ENCODE data around the gene GNG4.

GNG4 gene

DNA sequence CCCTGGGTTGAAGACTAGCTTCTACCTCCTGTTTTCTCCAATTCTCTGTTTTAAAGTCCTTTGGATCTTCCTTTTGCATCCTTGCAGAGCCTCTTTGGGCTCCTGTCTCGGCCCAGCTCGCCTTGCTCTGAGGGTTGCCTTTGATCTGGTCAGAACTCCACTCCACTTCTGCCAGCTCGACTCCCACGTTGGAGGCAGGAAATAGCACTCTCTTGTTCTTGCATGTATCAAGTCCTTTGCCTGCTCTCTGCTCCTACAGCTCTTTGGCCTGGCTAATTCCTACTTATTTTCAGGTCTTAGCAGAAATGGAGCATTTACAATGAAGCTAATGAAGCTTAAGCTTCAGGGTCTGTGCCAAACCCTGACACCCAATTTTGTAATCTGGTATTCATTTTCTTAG is 124.3 kb downstream of the GNG4 start:
- DNase-seq, result no peak

DNA sequence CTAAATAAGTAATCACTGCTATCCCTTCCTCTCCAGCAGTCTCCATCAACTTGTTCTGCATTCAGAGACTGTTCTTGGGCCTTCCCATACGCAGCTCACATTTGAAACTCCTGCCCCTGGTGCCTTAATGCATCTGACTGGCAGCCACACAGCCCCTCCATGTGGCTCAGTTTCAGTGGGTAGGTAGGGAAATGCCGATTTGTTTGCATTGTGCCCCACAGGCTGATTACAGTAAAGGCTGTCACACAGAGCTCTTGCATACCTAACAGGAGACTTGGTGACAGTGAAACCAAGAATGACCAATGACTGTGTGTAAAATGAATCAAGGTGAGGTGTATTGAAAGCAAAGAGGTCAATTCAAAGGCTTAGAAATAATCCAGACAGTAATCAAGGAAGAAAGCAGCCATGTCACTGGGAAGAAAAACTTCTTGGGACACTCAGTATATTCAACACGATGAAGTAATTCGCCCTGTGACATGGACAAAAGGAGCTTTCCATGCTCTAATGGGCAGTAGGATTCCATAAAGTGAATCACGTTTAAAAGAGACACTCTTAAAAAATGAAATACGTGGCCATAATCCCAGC is 132.6 kb downstream of the GNG4 start:
- DNase-seq, result no peak

DNA sequence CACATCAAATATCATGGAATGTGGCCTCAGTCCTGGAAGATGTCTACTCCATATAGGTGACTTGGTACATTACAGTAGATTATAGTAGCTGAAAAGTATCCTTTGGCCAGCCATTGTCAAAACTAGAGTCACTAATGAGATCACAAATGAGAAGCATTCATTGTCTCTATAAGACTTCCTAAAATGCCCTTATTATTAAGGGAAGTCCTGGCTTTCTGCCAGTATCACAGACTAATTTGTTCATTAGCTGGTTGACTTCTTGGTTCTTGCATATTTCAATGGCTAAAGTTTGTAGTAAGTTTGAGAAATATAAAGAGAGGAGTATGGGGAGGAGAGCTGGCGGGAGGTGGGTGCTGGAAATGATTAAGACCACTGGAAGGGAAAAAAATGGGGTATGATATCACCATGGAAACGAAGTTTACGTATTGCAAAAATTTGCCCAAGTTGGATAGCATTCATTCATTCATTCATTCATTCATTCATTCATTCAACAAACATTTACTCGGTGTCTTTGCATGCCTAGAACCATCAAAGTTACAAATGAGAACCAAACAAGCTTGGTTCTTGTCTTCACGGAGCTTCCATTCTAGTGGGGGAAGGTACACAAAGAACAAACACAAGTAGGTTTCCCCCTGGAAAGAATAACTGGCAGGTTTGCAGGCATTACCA is 133.6 kb downstream of the GNG4 start:
- DNase-seq, result no peak

DNA sequence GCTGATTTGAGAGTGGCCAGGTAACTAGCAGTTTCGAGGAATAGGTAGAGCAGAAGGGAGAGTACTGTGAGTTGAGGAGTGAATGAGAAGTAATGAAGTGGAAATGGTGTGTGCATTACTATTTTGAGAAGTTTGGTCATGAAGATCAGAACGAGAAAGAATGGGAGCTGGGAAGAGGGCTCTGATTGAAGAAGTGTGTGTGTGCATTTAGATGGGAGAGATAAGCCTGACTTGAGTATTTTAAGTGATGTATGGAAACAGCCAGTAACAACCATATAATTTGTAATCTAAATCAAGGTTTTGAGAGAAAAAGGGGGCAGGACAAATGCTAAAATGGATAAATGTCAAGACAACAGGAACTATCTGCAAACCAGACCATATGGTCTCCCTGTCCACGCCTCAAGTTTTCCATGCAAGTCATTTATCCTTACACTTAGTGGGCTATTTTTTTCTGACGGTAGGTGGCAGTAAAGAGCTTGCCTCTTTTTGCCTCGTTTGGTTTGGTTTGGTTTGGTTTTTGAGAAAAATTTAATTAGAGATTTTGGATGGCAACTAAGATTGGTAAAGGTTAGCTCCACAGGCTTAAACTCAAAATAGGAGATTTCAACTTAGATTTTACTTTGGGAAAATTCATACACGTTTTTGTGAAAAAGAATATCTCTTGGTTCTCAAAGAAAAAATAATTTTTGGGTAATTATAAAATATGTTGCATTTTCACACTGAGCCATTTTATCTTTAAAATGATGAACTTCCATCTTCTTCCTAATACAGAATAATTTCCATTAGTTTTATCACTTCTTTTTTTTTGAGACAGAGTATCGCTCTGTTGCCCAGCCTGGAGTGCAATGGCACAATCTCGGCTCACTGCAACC is 135.9 kb downstream of the GNG4 start:
- DNase-seq, result peak; percentile 75

DNA sequence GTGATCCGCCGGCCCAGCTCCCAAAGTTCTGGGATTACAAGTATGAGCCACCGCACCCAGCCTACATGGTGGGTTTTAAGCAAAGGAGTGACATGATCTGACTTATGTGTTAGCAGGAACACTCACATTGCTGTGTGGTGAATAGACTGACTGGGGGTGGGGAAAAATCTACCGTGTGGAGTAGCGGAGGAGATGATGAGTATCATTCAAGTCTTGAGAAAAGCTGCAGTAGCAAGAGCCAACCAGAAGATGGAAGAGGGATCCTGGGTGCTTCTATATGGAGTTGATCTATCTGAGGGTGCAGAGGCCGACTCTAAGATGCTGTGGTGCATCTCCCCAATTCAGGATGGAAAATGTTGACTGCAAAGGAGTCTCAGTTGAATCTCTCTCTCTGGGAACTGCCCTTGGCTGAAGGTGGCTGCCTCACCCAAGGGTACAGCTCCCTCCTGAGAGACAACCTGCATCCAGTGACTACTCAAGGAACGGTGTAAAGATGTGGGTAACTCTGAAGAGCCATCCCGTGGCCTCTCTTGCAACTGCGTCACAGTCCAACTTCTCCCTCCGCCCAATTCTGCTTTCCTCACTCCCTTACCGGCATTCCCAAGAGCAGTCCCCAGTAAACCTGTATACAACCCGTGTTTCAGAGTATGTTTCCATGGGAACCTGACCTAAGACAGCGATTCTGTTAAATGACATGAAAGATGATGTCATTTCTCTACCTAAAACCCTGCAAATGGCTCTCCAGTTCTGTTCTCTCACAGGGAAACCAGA is 137.9 kb downstream of the GNG4 start:
- DNase-seq, result no peak

DNA sequence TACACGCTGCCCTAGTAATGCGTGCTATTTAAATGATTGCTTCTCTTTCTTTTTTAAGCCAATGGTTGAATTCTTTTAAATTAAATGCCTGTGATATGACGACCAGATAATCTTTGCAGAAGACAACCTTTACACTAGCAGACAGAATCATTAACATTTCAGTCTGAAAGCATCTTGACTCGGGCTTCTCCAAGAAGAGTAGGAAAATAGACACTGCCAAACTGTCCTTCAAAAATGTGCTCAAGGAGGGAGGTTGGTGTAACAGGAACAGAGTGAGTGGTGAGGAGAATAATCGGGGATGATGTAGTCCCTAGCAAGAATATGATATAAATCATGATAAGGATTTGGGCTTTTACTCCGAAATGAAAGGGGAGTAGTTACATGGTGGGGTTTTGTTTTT is 138.8 kb downstream of the GNG4 start:
- DNase-seq, result no peak

DNA sequence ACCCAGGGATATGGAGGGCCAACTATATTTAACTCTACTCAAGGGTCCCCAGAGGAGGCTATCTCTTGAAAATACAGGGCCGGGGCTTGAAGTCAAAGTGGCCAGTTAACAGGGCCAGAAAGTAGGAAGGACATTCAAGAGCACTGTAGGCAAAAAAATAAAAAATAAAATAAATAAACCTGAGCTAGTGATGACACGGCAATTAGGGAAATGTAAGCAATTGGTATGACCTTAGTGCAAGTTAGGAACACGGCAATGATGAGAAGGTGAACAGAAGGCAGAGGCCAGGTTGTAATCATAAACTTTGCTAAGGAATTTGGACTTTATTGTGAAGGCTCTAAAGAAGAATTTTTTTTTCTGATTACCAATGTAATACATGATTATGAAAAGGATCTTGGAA is 142.0 kb downstream of the GNG4 start:
- no peak for DNase-seq

DNA sequence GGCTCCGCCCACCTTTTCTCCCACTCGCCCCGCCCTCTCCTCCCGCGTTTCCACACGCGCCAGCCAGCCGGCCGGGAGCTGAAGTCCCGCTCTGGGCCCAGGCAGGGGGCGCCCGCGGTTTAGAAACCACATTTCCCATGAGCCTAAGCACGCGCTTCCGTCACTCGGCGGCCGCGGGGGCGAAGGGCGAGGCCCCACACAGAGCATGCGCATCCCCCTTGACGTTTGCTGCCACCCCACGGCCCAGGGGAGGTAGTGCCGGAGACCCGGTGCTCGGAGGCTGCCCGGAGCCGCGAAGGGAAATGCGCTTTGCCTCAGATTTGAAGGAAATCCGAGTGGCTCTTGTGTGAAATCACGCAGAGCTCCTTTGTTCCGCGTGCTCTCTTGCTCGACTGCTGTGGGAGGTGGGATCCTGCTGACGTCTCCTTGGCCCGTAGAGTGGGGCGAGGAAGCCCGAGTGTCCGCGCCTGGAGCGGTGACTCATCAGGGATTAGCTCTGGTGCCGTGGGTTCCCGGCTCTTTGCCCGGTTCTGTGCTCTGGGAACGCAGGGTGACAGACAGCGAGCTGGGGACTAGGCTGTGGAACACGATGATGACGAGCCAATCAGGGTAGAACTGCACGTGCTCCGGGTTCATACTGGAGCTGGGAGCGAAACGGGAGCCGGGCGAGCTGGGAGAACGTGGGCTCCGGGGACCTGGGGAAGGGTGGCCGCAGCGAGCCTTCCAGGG is 144.9 kb downstream of the GNG4 start:
- DNase-seq, result peak; percentile 100

DNA sequence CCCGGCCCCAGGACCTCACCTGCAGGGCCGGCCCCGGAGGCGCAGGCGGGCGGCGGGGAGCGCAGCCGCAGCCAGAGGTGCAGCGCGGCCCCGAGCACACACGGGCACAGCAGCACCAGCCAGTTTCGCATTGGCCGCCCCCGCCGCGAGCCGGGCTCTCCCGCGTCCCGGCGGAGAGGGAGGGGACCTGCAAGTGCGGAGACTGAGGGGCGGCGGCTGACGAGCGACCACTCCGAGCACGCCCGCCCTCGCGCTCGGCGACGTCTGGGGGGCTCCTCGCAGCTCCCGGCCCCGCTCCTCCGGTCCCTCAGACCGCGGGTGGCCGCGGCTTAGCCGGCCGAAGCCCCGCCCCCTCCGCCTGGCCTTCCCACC is 145.5 kb downstream of the GNG4 start, which contains the start of gene B3GALNT2:
TSS of gene B3GALNT2 (minus strand) at position 331 of the 372 bp plus-strand sequence. CDS start at position 131, 200 bp downstream.
- peak; percentile 77 for DNase-seq

DNA sequence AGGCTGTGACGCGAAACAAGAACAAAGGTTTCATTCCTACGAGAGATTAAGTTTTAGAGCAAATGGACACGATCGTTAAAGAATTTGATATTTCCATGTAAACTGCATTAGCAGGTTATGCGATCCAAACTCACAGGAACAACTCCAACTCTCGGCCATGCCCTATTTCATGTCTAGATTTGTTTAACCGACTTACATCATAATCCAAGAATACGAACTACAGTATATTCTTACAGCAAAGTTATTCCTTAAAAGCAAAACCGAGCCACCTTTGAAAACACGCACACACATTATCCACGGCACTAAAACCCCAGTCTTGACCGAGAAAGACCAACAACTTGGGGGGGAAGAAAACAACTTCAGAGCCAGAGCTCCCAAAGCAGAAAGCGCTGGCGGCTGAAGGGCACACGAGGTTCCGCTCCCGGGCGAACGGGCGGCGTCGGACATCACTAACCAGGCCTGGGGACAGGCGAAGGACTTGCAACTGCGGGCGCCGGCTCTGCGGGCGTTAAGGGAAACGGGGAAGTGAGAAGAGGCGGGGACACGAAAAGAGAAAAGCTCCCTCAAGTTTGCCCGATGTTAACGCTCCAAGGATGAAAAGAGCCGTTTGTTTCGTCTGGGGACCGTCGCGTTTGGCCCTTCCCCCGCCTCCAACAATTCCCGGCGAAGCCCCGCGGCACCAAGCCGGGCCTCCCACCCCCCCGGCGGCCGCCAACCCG is 146.0 kb downstream of the GNG4 start:
- no peak for DNase-seq

DNA sequence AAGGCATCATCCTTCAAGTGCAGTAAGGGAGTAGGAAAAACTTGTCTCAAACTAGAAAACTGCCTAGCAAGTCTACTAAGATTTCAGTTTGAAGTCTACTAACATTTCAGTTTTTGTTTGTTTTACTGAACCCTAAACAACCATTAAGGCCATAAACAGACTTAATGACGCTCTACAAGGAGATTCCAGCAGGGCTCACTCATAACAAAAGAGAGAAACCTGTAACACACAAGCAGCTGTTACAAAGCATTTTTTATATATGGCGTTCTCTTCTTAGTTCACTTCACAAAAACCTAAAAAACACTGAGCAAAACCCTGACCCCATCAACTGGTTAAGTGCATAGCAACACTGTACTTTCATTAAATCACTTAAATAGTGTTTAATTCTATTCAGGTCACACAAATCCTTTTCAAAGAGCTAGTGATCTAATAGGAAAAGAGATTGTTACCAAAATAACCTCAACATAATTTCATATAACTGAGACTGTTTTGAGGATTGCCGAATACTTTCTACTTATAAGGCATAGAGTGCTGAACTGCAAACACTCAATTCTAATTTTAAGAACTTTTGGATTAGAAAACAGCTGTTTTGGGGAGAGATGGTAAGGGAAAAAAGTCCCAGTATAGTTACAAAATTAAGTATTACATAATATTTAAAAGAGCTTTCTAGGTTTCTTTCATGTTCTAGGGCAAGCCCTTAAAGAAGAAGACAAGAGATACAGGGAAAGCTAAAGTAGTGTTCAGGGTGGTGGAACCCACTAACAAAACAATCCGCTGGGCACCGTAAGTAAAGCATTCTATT is 146.8 kb downstream of the GNG4 start:
- DNase-seq, result no peak

DNA sequence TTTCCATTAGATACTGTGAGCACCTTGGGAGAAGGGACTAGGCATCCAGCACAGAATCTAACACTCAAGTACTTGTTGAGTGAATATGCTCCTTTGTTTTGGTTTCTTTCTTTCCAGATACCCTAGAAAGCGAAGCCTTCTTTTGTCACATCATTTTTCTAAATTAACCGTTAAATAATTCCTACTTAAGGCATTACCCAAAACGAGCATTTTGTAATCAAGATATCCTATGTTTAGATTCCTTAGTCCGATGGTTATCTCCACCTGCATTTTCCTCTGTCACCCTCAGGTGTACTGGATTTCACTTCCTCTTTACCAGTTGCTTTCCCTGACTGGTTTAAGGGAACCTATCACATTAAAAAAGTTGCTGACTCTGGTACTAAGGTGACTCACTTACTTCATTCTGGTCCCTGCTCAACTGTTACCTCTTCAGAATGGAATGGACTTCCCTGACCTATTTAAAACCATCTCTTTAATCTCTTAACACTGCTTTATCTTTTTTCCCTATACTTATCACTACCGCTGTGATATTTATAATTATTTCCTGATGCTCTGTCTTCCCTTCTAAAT is 148.5 kb downstream of the GNG4 start:
- no peak for DNase-seq
